HepG2 (cell line): ENCODE data around the gene USP36. TPM values are rescaled to one million over a fixed set of nuclear protein-coding genes. Genes with fewer than 3 reads are reported as not detected.

Experiments
- ATAC-seq: fragments of 200-7000 bp; cut with Tn5 transposase; 3 replicates; pipeline ENCODE4 v1.9.1; 2020; ENCODE audit warnings: mild to moderate bottlenecking, moderate library complexity
- BruUV-seq: library from RNA; stranded (reverse); fragments of 400-500 nt; replicated peaks from 2 replicates; lab custom pipeline; 2021; lab: Mats Ljungman, UMichigan
- CTCF ChIA-PET: fragments of 300-600 bp; formaldehyde crosslinking; extraction: SDS; loops from one replicate; lab custom pipeline; 2021; ENCODE audit warnings: low total read pairs, inconsistent platforms, low intra/inter-chr PET ratio; lab: Yijun Ruan, JAX
- POLR2A ChIA-PET: fragments of 350-600 bp; sonication (Branson Sonifier 250); formaldehyde crosslinking; loops from one replicate; lab custom pipeline; 2020; ENCODE audit warnings: antibody characterized with exemption, inconsistent platforms; lab: Yijun Ruan, JAX
- DNase-seq: peaks from one replicate; pipeline ENCODE4 v3.0.0-alpha.2; 2015; ENCODE audit warnings: low spot score
- FAIRE-seq: peaks from 3 replicates; lab custom pipeline; 2011; peaks lifted over from hg19 to GRCh38; lab: Jason Lieb, UNC
- H2AFZ ChIP-seq: one replicate; pipeline ENCODE4 v1.6.1; 2011; ENCODE audit warnings: low read length, inconsistent platforms
- H3K27ac ChIP-seq: fragments of 300-600 bp; 3 replicates; pipeline ENCODE4 v1.8.0; 2011; ENCODE audit warnings: mixed run types, mild to moderate bottlenecking, mixed read lengths, low read length, inconsistent platforms; ENCODE audit not compliant: insufficient read depth; ENCODE audit errors: extremely low read length
- H3K27me3 ChIP-seq, 2 experiments: fragments of 200-600 bp in 1 of 2; 2 replicates in 1 of 2; 3 replicates in 1 of 2; pipeline versions ENCODE4 v1.6.0 to v1.8.0; 2011; ENCODE audit warnings: low read length in 2 of 2, mild to moderate bottlenecking in 2 of 2, moderate library complexity in 2 of 2, inconsistent platforms in 1 of 2; ENCODE audit not compliant: insufficient read depth in 2 of 2, control insufficient read depth in 1 of 2
- H3K36me3 ChIP-seq, 2 experiments: fragments of 200-600 bp in 1 of 2; replicated peaks in 1 of 2; 2 replicates in 1 of 2; 3 replicates in 1 of 2; pipeline versions ENCODE4 v1.5.1 to v1.8.0; 2011; ENCODE audit warnings: low read length in 2 of 2, inconsistent platforms in 1 of 2; ENCODE audit not compliant: insufficient read depth in 2 of 2, control insufficient read depth in 1 of 2
- H3K4me1 ChIP-seq: 2 replicates; pipeline ENCODE4 v1.5.1; 2012; ENCODE audit warnings: low read length, inconsistent platforms; ENCODE audit not compliant: insufficient read depth
- H3K4me2 ChIP-seq: 2 replicates; pipeline ENCODE4 v1.6.0; 2011; ENCODE audit warnings: low read depth, low read length, inconsistent platforms
- H3K4me3 ChIP-seq, 3 experiments: fragments of 200-600 bp in 1 of 3; sonication (generic), shearing (Covaris generic) in 1 of 3; replicated peaks in 1 of 3; 2 replicates each; pipeline ENCODE4 v1.5.1; 2011 to 2016; ENCODE audit warnings: low read length in 3 of 3, inconsistent platforms in 2 of 3, low read depth in 2 of 3, mild to moderate bottlenecking in 2 of 3, control low read depth in 1 of 3, mixed read lengths in 1 of 3; ENCODE audit not compliant: insufficient read depth in 1 of 3
- H3K79me2 ChIP-seq: one replicate; pipeline ENCODE4 v1.6.1; 2011; ENCODE audit warnings: low read length, inconsistent platforms; ENCODE audit not compliant: insufficient read depth
- H3K9ac ChIP-seq: 2 replicates; pipeline ENCODE4 v1.6.0; 2011; ENCODE audit warnings: mild to moderate bottlenecking, low read depth, low read length, inconsistent platforms; ENCODE audit not compliant: insufficient read depth
- H3K9me3 ChIP-seq: 2 replicates; pipeline ENCODE4 v1.5.1; 2012; ENCODE audit warnings: mild to moderate bottlenecking, low read length
- H4K20me1 ChIP-seq: 2 replicates; pipeline ENCODE4 v1.6.0; 2011; ENCODE audit warnings: inconsistent platforms, mild to moderate bottlenecking, low read length, moderate library complexity; ENCODE audit not compliant: insufficient read depth
- HOXA3 ChIP-seq: sonication (generic); formaldehyde crosslinking; IDR thresholded peaks from 2 replicates; pipeline ENCODE4 v1.5.0; 2020; ENCODE audit warnings: missing genetic modification reagents
- NR2F6 ChIP-seq, 2 experiments: IDR thresholded peaks; 2 replicates each; pipeline ENCODE4 v1.6.1; 2016; ENCODE audit warnings: antibody characterized with exemption in 1 of 2, mild to moderate bottlenecking in 1 of 2
- RARA ChIP-seq: IDR thresholded peaks from 2 replicates; pipeline ENCODE4 v1.6.1; 2016; ENCODE audit warnings: missing genetic modification reagents, missing compliant biosample characterization
- ZNF121 ChIP-seq: sonication (generic); formaldehyde crosslinking; IDR thresholded peaks from 2 replicates; pipeline ENCODE4 v1.5.0; 2020; ENCODE audit warnings: mild to moderate bottlenecking, missing genetic modification reagents
- ZSCAN12 ChIP-seq: sonication (generic); formaldehyde crosslinking; IDR thresholded peaks from 2 replicates; pipeline ENCODE4 v1.9.0; 2021; ENCODE audit warnings: mild to moderate bottlenecking, missing genetic modification reagents
- WGBS: methylation state at CpG from one replicate; pipeline ENCODE4 v1.1.6; 2017; ENCODE audit warnings: low lambda C conversion rate; 5-methylcytosine and 5-hydroxymethylcytosine counted together
- in situ Hi-C: cut with HindIII; loops from 2 replicates; pipeline ENCODE4 v1.10.0; 2017; ENCODE audit warnings: low pct_unique_long_range_greater_than_20kb; ENCODE audit not compliant: extremely low pct_ligation_motif_present
- intact Hi-C: fragments of 100-400 bp; cut with micrococcal nuclease; formaldehyde crosslinking; loops from one replicate; pipeline ENCODE4 v1.10.0; 2022; ENCODE audit not compliant: unreplicated experiment
- polyA plus RNA-seq, 8 experiments: library from polyadenylated mRNA; depleted of rRNA in 3 of 8; stranded (reverse) in 7 of 8; unstranded in 1 of 8; fragments of >200 nt; fragmentation: Illumina TruSeq in 4 of 8; extraction: Trizol in 4 of 8; gene quantifications; 2 replicates each; pipeline versions ENCODE4 v1.2.1 to v1.2.3, GENCODE V29; 2011 to 2016; ENCODE audit warnings: low read depth in 4 of 8, missing spikeins in 1 of 8, mixed read lengths in 1 of 8; ENCODE audit not compliant: insufficient read depth in 1 of 8
- total RNA-seq, 5 experiments: library from RNA; depleted of rRNA; stranded (reverse); fragments of >200 nt; fragmentation: Illumina TruSeq; extraction: Trizol; gene quantifications; 2 replicates each; pipeline ENCODE4 v1.2.3, GENCODE V29; 2016; ENCODE audit warnings: low read depth in 1 of 5
- TF ChIP-seq, protein P1 (sequence below): sonication (generic); formaldehyde crosslinking; IDR thresholded peaks from 2 replicates; pipeline ENCODE4 v1.5.1; 2020; ENCODE audit warnings: mild to moderate bottlenecking, missing genetic modification reagents, moderate library complexity

The USP36 gene
- total and polyA plus RNA-seq, 2 of the 13 experiments (the other 11 are each of a cell fraction or from before 2014, with no cell fraction given), result 29.6 to 45.9 TPM

- Histone ChIP-seq H3K4me2 (no peak overlapping the region), H3K4me3 (no peak overlapping the region)
- DNase-seq, result no peak
- TF ChIP-seq ZNF121 (CRISPR knock-in tag) (peak; percentile 89), HOXA3 (CRISPR knock-in tag) (peak; percentile 4; the same call in 1 of the 2 replicates), ZSCAN12 (no peak), RARA (CRISPR knock-in tag) (no peak), NR2F6 (IDR thresholded peaks at IDR 0.05) (0 out of 2 replicates have a peak, but pooled peaks have one; percentile 6), NR2F6 (CRISPR knock-in tag; IDR thresholded peaks at IDR 0.05) (no peak)
- TF ChIP-seq, protein P1, sequence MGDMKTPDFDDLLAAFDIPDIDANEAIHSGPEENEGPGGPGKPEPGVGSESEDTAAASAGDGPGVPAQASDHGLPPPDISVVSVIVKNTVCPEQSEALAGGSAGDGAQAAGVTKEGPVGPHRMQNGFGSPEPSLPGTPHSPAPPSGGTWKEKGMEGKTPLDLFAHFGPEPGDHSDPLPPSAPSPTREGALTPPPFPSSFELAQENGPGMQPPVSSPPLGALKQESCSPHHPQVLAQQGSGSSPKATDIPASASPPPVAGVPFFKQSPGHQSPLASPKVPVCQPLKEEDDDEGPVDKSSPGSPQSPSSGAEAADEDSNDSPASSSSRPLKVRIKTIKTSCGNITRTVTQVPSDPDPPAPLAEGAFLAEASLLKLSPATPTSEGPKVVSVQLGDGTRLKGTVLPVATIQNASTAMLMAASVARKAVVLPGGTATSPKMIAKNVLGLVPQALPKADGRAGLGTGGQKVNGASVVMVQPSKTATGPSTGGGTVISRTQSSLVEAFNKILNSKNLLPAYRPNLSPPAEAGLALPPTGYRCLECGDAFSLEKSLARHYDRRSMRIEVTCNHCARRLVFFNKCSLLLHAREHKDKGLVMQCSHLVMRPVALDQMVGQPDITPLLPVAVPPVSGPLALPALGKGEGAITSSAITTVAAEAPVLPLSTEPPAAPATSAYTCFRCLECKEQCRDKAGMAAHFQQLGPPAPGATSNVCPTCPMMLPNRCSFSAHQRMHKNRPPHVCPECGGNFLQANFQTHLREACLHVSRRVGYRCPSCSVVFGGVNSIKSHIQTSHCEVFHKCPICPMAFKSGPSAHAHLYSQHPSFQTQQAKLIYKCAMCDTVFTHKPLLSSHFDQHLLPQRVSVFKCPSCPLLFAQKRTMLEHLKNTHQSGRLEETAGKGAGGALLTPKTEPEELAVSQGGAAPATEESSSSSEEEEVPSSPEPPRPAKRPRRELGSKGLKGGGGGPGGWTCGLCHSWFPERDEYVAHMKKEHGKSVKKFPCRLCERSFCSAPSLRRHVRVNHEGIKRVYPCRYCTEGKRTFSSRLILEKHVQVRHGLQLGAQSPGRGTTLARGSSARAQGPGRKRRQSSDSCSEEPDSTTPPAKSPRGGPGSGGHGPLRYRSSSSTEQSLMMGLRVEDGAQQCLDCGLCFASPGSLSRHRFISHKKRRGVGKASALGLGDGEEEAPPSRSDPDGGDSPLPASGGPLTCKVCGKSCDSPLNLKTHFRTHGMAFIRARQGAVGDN (CRISPR knock-in tag), result peak; percentile 24; the same call in 1 of the 2 replicates
- TF ChIP-seq, all 625 proteins: peak for 4
- H3K4me1 ChIP-seq, result peaks cover 54% of the 10 kb centered on the region
- no peaks in the 10 kb centered on the region for H3K9me3 ChIP-seq
- WGBS, result 89% methylated on average over 12 of the region's 12 CpGs
- POLR2A ChIA-PET, result interaction anchor here (1.1 kb wide), 1 partner anchor 37 kb away, joined by 4 read pairs; no protein-coding TSS in a partner anchor
- ATAC-seq (no peak), FAIRE-seq (peak; percentile 44)
- H3K36me3 ChIP-seq, result no peaks in the 10 kb centered on the region; a peak in 1 of 5 replicates
- no peak overlapping the region for H2AFZ ChIP-seq
- no peak overlapping the region for H3K27ac ChIP-seq
- CTCF ChIA-PET, result no interaction called here
- peaks cover 7% of the 10 kb centered on the region; the same call in 1 of the 2 replicates for H4K20me1 ChIP-seq
- in situ Hi-C loops, result no loop called here
- peaks cover 16% of the 10 kb centered on the region for H3K79me2 ChIP-seq
- intact Hi-C loops, result no loop called here
- BruUV-seq, result no TSS peak
- H3K9ac ChIP-seq, result no peak overlapping the region
- H3K27me3 ChIP-seq, result no peaks in the 10 kb centered on the region; a peak in 1 of 5 replicates
Measured at GRCh38 chr17:78785011-78785662, 55.5 kb downstream of the USP36 start.
